Liver (tissue), 2 donors: ENCODE data around the gene MEP1B.

Source experiments
- TF ChIP-seq, protein P1 (sequence below): IDR thresholded peaks from 2 replicates; pipeline ENCODE4 v1.6.1; 2016; ENCODE audit warnings: antibody characterized with exemption
- TF ChIP-seq, protein P2 (sequence below): fragments of 150-350 bp; IDR thresholded peaks from 2 replicates; pipeline ENCODE4 v1.5.1; 2017; ENCODE audit warnings: improper control_type of control experiment, low read depth, low read length; ENCODE audit not compliant: missing input control
- donor health status: healthy.

DNA sequence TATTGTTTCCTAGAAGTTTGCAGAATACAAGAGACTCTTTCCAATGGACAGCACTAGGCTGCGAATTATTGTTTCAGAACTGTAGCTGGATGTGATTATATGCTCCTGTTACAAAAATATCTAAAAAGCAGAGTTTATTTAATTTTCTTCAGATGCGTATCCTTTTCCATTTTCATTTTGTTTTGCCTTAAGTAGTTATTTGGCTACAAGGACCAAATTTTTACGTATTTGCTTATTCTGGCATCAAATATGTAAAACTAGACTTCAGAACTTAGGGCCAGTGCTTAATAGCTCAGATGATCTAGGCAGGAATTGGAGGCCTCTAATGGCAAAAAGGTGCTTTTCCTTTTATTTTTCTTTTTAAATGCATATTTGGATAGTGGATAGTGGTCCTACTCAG, 18.7 kb downstream of the MEP1B start:
- TF ChIP-seq, protein P1, sequence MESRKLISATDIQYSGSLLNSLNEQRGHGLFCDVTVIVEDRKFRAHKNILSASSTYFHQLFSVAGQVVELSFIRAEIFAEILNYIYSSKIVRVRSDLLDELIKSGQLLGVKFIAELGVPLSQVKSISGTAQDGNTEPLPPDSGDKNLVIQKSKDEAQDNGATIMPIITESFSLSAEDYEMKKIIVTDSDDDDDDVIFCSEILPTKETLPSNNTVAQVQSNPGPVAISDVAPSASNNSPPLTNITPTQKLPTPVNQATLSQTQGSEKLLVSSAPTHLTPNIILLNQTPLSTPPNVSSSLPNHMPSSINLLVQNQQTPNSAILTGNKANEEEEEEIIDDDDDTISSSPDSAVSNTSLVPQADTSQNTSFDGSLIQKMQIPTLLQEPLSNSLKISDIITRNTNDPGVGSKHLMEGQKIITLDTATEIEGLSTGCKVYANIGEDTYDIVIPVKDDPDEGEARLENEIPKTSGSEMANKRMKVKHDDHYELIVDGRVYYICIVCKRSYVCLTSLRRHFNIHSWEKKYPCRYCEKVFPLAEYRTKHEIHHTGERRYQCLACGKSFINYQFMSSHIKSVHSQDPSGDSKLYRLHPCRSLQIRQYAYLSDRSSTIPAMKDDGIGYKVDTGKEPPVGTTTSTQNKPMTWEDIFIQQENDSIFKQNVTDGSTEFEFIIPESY = no peak
- TF ChIP-seq, protein P2, sequence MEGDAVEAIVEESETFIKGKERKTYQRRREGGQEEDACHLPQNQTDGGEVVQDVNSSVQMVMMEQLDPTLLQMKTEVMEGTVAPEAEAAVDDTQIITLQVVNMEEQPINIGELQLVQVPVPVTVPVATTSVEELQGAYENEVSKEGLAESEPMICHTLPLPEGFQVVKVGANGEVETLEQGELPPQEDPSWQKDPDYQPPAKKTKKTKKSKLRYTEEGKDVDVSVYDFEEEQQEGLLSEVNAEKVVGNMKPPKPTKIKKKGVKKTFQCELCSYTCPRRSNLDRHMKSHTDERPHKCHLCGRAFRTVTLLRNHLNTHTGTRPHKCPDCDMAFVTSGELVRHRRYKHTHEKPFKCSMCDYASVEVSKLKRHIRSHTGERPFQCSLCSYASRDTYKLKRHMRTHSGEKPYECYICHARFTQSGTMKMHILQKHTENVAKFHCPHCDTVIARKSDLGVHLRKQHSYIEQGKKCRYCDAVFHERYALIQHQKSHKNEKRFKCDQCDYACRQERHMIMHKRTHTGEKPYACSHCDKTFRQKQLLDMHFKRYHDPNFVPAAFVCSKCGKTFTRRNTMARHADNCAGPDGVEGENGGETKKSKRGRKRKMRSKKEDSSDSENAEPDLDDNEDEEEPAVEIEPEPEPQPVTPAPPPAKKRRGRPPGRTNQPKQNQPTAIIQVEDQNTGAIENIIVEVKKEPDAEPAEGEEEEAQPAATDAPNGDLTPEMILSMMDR = no peak
